ENCODE data around the gene TNFSF11. TPM values are rescaled to one million over a fixed set of nuclear protein-coding genes. Genes with fewer than 3 reads are reported as not detected.
"Not testable (repeated sequence)": the region's sequence is repeated elsewhere in the genome, so short reads cannot be mapped to it uniquely, and the experiment has no call there.

Gene TNFSF11
- total RNA-seq, 2 donors from 2014 or later = not detected

GRCh38 chr13:42553098-42554046 is 20.6 kb upstream of the TNFSF11 start:
- DNase-seq (ENCODE audit: low spot score) = no peak
- intact Hi-C loops (cut with DNase I) = no loop called here

DNA sequence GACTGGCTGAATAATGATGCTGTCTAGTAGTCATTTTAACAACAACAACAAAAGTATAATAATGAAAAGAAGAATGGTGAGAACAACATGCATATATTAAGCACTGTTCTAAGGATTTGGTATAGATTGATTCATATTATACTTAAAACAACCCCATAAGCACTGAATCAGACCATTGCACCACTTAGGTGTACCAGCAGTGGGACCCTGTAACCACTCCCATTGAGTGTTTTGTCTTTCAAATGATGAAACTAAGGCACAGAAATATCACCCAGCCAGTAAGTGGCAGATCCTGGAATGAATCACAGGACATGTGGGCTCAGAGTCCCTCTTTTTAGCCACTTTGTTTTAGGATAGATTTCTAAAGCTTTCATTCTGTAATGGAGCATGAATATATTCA is 14.9 kb upstream of the TNFSF11 start:
- no peak for DNase-seq (ENCODE audit: low spot score)
- intact Hi-C loops (cut with DNase I) = no loop called here

- DNase-seq (ENCODE audit: low spot score); intact Hi-C loops (cut with DNase I): not testable (repeated sequence)
These were observed 14.3 kb upstream of the TNFSF11 start for GRCh38 chr13:42559573-42560218.

DNA sequence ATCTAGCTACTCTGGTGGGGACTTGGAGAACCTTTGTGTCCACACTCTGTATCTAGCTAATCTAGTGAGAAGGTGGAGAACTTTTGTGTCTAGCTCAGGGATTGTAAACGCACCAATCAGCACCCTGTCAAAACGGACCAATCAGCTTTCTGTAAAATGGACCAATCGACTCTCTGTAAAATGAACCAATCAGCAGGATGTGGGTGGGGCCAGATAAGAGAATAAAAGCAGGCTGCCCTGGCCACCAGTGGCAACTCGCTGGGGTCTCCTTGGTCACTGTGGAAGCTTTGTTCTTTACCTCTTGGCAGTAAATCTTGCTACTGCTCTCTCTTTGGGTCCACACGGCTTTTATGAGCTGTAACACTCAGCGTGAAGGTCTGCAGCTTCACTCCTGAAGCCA is 13.6 kb upstream of the TNFSF11 start:
- intact Hi-C loops (cut with DNase I) = not testable (repeated sequence)

DNA sequence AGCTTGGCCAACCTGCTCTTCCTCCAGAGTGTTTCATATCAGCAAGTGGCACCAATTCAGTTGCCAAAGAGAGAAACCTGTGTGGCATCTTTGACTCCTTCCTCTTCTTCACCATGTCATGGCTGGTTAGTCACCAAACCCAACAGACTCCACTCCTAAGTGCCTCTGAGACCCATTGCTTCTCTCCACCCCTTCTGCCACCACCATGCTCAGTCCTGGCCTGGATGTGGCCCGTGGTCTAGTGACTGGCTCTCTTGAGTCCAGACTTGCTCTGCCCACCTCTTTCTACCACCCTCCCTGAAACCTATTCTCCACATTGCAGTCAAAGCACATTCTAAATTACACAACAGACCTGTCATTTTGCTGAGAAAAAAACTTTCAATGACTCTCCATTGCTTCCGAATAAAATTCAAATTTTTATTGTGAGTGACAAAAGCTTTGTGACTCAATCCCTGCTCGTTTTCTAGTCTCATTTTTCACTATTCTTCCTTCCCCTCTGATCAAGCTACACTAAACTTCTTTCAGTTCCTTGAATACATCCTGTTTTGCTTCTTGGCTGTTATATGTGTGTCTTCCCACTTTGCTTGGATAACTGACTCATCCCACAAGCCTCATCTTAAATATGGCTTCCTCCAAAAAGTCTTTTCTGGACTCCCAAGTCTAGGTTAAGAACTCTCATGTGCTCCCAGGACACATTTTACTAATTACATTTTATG is 12.0 kb upstream of the TNFSF11 start:
- DNase-seq (ENCODE audit: low spot score) = no peak
- intact Hi-C loops (cut with DNase I) = no loop called here

More for the DNA sequence above, 13.6 kb upstream of the TNFSF11 start:
- DNase-seq (ENCODE audit: low spot score) = not testable (repeated sequence)

DNA sequence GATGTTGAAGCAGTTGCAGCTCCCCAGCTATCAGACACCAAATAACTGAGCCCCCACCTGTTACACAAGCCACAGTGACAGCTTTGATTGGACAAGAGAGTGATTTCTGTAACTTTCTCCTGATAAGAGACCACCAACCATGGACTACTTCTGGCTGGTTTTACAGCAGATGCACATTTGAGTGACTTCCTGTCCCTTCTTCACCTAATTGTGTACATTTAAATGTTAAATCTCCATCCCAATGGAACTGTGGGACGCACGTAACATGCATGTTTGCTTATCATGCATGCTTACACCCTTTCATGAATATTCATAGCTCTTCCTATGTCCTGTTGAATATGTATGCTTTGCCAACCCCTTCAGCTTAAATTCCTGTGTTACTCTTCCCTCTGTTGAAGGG is 6.0 kb upstream of the TNFSF11 start:
- intact Hi-C loops (cut with DNase I) = no loop called here
- DNase-seq (ENCODE audit: low spot score) = no peak

DNA sequence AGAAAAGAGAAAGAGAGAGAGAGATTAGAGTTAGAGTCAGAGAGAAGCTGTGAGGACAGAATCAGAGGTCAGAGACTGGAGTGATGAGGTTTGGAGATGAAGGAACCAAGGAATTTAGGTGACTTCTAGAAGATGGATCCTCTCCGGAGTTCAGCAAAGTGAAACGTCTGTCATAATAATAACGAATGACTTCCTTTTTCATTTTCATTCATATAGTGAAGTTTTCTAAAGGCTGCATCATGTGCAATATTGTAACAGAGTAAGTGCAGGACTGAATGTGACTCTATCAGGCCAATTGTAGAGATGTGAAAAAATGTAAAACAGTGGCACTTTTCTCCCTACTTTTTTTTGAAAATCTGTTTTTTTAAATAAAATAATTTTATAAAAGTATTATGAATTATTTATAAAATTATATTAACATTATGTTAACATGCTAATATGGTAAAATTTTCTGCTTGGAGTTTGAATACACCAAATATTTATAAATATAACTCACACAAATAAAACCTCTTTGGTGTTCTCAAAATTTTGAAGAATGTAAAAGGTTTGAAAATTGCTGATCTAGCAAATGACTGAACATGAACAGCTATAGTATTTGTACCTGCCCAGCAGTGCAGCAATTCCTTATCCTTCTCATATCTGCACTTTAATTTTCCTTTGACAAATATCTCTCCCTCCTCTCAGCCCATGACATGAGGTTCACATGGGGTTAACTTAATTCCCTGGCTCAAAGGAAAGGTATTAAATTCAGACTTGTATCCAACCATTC is 4.2 kb upstream of the TNFSF11 start:
- intact Hi-C loops (cut with DNase I) = no loop called here

DNA sequence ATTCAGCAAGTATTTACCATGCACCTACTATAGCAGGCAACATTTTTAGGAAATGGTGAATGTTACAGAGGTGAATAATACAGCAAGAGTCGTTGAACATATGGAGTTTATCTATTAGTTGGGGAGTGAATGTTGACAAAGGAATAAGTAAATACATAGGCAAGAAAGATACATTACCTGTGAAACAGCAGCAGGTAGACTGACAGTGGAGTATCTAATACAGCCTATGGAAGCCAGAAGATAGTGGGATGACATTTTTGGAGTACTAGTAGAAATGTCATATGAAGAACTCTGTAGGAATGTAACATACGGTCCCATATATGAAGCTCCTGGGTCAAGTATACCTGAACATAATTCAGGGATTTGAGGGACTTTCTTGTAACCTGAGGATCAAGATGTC is 2.1 kb upstream of the TNFSF11 start:
- no peak for DNase-seq (ENCODE audit: low spot score)
- intact Hi-C loops (cut with DNase I) = no loop called here

More for the DNA sequence above, 4.2 kb upstream of the TNFSF11 start:
- no peak for DNase-seq (ENCODE audit: low spot score)

GRCh38 chr13:42574435-42575311 is 721 bp downstream of the TNFSF11 start:
- DNase-seq (ENCODE audit: low spot score) = peak; percentile 77
- intact Hi-C loops (cut with DNase I) = no loop called here

- intact Hi-C loops (cut with DNase I) = no loop called here
These were observed 2.0 kb downstream of the TNFSF11 start for GRCh38 chr13:42575938-42576337.

DNA sequence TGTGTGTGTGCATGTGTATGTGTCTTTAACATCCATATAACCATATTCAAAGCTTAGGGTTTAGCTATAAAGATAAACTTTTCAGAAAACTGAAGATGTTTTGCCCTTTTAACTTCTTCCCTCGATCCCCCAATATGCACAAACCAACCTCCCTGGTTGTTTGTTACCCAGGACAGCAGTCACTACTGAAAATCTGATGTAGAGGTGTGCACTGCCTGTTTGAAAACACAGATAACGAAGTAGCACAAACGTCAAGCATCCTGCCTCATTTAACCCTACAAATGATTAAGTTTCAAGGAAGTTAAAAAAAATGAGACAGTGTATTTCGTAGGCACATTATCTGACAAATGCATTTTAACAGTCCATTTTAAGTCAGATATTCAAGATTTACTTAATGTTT is 3.6 kb downstream of the TNFSF11 start:
- intact Hi-C loops (cut with DNase I) = no loop called here
- no peak for DNase-seq (ENCODE audit: low spot score)

More at GRCh38 chr13:42575938-42576337, 2.0 kb downstream of the TNFSF11 start:
- DNase-seq (ENCODE audit: low spot score) = no peak

- DNase-seq (ENCODE audit: low spot score) = no peak
- intact Hi-C loops (cut with DNase I) = no loop called here
These were observed 6.7 kb downstream of the TNFSF11 start for GRCh38 chr13:42580644-42581043.

GRCh38 chr13:42581427-42581826 is 7.5 kb downstream of the TNFSF11 start:
- intact Hi-C loops (cut with DNase I) = no loop called here
- DNase-seq (ENCODE audit: low spot score) = no peak

- intact Hi-C loops (cut with DNase I) = no loop called here
- no peak for DNase-seq (ENCODE audit: low spot score)
These were observed 17.6 kb downstream of the TNFSF11 start for GRCh38 chr13:42591602-42592001.

- intact Hi-C loops (cut with DNase I) = no loop called here
- DNase-seq (ENCODE audit: low spot score) = no peak
These were observed 19.3 kb downstream of the TNFSF11 start for GRCh38 chr13:42592915-42593900.

- no peak for DNase-seq (ENCODE audit: low spot score)
- intact Hi-C loops (cut with DNase I) = no loop called here
These were observed 20.7 kb downstream of the TNFSF11 start for GRCh38 chr13:42594481-42595252.

GRCh38 chr13:42595253-42595571 is 21.3 kb downstream of the TNFSF11 start:
- no peak for DNase-seq (ENCODE audit: low spot score)
- intact Hi-C loops (cut with DNase I) = no loop called here
